GM13977 (cell line): ENCODE measurements around the gene ST8SIA5.

Experiments
- DNase-seq: peaks from one replicate; pipeline ENCODE4 v3.0.0; 2012; ENCODE audit warnings: low spot score
- in situ Hi-C: fragments of 300-500 bp; cut with MboI; formaldehyde crosslinking; loops from one replicate; pipeline ENCODE4 v1.12.0; 2022; ENCODE audit warnings: low sequenced_read_pairs, low pct_unique_long_range_greater_than_20kb, mixed read lengths, inconsistent platforms; ENCODE audit not compliant: unreplicated experiment
- TF ChIP-seq, protein P1 (sequence below): IDR thresholded peaks from 2 replicates; pipeline ENCODE4 v1.5.1; 2012; ENCODE audit warnings: mild to moderate bottlenecking, control low read depth; ENCODE audit not compliant: insufficient read depth; ENCODE audit errors: extremely low read depth, missing control alignments

ST8SIA5 gene

GRCh38 chr18:46759890-46760289 lies 3.0 kb upstream of the ST8SIA5 start:
- no peak for DNase-seq
- TF ChIP-seq, protein P1, sequence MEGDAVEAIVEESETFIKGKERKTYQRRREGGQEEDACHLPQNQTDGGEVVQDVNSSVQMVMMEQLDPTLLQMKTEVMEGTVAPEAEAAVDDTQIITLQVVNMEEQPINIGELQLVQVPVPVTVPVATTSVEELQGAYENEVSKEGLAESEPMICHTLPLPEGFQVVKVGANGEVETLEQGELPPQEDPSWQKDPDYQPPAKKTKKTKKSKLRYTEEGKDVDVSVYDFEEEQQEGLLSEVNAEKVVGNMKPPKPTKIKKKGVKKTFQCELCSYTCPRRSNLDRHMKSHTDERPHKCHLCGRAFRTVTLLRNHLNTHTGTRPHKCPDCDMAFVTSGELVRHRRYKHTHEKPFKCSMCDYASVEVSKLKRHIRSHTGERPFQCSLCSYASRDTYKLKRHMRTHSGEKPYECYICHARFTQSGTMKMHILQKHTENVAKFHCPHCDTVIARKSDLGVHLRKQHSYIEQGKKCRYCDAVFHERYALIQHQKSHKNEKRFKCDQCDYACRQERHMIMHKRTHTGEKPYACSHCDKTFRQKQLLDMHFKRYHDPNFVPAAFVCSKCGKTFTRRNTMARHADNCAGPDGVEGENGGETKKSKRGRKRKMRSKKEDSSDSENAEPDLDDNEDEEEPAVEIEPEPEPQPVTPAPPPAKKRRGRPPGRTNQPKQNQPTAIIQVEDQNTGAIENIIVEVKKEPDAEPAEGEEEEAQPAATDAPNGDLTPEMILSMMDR = no peak
- in situ Hi-C loops = no loop called here

DNA sequence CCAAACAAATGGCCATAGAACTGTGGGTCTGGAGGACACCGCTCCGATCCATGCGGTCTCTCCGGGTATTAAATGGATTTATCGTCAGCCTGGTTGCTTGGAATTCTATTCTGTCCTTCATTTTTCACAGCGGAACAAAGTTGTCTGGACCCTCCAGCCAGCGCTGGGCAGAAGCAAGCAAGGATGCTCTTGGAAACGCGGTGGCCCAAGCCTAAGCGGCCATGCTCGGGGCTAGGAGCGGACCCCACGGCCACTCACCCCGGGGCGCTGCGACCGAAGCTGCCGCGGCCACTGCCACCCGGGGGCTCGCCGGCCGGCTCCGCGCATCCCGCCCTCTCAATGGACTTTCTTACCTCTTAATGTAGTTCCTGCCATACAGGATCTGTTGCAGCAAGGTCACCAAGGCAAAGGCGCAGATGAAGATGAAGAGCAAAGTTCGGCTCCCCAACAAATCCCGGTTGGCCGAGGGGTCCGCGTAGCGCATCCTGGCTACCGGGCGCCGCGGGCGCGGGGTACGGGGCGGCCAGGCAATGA lies 761 bp downstream of the ST8SIA5 start:
- in situ Hi-C loops = no loop called here
- TF ChIP-seq, protein P1 = no peak
- peak; percentile 50 for DNase-seq

DNA sequence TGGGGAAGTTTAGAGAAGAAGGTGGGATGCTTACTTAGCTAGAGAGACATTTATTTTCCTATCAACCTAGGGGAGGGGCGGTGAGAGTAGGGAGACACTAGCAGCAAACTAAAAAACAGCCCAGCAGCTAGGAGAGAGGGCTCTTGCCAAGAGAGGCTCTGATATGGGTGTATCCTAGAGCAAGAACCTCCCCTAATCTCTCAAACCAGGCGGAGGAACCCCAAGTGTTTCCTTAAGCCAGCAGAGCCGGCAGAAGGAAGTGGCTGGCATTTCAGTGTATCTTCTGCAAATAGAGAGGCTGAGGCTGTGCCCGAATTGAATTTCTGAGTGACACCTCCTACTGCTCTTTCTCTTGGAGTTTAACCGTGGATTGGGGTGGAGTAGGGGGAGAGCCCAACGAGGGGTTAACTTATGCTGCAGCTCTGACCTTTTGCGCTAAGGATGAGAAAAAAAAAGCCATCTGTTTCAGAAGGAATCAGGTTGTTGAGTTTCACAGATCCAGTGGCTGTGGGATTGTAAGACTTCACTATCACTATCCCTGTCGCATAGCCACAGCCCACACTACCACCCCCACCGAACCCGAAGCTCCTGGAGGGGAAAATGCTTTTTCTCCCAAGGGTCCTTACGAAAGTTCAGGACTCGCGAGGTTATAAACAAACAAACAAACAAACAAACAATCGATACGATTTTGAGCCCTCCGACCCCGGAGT lies 1.4 kb downstream of the ST8SIA5 start:
- in situ Hi-C loops = no loop called here
- TF ChIP-seq, protein P1 = no peak
- peak; percentile 38 for DNase-seq

DNA sequence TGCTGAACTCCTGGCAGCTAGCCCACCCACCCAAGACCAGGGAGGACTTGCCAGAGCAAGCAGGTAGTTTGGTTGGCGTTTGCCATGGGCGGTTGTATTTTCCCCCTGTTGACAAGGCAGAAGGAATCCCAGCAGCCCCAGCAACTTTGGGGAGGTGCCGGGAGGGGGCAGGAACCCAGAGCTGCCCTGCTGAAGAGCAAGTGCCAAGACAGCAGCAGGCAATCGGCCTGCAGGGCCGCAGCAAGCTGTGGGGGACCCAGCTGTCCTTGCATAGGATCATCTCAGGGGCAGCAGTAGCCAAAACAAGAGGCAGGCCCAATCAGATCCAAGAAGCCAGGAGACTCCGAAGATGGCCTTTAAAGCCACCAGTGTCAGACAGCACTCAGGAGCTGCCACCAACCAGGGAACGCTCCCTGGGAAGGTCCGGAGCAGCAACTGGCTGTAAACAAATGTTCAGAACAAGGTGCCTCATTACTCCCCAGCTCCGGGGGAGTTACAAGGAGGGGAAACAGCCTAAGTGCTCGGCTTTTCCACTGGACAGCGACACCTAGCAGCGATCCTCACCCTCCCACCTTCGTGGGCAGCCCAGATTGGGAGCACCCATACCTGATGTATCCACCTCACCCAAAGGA lies 2.1 kb downstream of the ST8SIA5 start:
- in situ Hi-C loops = no loop called here
- TF ChIP-seq, protein P1 = peak; percentile 14
- DNase-seq = peak; percentile 45

DNA sequence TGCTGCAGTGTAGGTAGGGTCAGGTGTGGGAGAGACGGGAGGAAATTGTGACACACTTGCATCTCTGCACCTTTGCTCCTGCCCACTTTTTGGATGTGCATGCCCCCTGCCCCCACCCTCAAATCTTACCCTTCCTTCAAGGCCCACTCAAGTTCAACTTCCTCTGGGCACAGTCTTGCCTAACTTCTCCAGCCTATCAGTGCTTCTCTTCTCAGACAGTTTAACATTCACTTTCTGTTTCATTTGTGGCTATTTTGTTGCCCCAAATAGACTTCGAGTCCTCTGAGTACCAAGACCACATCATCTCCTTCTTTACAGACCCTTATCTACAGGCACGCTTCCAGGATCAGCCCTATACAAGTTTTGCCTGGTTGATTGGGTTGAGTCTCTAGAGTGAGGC lies 2.7 kb downstream of the ST8SIA5 start:
- TF ChIP-seq, protein P1 = no peak
- in situ Hi-C loops = no loop called here
- DNase-seq = peak; percentile 69

DNA sequence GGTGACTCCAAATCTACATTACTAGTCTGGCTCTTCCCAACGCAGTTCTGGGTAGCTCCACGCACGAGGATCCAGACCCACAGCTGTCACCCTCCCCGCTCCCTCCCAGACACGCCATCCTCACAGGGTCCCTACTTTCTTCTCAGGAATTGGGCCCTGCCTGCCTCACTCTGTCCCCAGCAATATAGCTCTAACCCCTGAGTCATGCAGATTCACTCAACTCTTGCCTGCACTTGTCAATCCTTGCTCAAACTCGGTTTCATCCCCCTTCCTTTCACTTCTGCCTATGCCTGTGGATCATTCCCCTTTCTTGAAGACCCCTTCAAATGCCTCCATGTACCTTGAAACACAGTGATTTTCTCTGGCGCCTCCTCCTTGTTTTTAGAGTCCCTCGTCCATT lies 5.0 kb downstream of the ST8SIA5 start:
- DNase-seq = no peak

More for the DNA sequence above, 5.0 kb downstream of the ST8SIA5 start:
- TF ChIP-seq, protein P1 = no peak
- in situ Hi-C loops = no loop called here
